Measurements from ENCODE around the gene ADAMTS10.

Gene ADAMTS10

DNA sequence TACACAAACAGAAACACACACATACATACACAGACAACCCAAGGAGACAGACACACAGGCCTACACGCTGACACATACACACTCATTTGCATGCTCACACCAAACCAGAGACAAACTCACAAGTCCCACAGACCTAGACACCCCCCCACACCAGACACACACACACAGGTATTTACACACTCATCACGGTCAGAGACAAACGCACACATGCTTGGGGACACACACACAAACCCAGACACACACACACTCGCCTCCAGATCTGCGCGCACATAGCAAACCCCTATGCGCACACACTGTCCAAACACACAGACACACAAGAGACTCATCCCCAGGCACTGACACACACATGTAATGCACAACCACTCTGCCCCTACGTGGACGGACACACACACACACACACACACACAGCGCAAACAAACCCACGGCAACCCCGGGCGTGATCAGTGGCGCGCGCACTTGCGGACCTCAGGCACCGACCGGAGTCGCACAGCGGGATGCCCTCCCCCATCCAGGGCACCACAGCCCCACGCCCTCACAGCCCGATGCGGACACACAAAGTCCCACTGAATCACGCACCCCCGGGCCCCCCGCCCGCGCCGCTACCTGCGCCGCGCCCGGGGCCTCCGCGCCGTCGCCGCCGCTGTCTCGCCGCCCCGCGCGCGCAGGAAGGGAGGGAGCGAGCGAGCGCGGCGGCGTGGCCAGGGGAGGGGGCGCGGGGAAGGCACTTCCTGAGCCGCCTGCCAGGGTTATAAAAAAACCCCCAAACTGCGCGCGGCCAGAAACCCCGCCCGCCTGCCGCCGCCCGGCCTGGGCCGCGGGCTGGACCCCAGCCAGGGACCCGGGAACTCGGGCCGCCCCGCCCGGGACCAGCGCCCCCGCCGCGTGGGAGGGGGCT is at the start of gene ADAMTS10:
Gene ADAMTS10, minus strand, starts transcription at position 675 of the 895 bp plus-strand sequence. CDS start 5,005 bp downstream, outside the sequence.
- TF ChIP-seq, protein P1, sequence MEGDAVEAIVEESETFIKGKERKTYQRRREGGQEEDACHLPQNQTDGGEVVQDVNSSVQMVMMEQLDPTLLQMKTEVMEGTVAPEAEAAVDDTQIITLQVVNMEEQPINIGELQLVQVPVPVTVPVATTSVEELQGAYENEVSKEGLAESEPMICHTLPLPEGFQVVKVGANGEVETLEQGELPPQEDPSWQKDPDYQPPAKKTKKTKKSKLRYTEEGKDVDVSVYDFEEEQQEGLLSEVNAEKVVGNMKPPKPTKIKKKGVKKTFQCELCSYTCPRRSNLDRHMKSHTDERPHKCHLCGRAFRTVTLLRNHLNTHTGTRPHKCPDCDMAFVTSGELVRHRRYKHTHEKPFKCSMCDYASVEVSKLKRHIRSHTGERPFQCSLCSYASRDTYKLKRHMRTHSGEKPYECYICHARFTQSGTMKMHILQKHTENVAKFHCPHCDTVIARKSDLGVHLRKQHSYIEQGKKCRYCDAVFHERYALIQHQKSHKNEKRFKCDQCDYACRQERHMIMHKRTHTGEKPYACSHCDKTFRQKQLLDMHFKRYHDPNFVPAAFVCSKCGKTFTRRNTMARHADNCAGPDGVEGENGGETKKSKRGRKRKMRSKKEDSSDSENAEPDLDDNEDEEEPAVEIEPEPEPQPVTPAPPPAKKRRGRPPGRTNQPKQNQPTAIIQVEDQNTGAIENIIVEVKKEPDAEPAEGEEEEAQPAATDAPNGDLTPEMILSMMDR (IDR thresholded peaks at IDR 0.05), result no peak

DNA sequence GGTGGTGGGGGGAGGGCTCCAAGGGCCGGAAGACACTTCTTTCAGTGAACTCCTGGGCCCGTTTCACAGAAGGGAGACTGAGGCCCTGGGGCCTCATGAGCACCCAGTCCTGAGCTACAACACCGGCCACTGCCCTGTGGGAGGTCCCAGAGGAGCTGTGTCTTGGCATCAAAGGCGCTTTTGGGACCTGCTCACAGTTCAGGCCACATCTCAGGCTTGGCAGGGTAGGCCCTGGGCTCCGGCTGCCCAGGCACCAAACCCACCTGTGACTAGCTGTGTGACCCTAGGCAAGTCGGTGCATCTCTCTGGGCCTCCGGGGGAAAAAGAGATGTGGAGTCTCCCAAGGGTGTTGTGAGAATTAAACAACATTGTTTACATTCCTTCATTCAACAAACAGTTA is 49.4 kb upstream of the ADAMTS10 start:
- TF ChIP-seq, protein P1 (IDR thresholded peaks at IDR 0.05), result no peak

DNA sequence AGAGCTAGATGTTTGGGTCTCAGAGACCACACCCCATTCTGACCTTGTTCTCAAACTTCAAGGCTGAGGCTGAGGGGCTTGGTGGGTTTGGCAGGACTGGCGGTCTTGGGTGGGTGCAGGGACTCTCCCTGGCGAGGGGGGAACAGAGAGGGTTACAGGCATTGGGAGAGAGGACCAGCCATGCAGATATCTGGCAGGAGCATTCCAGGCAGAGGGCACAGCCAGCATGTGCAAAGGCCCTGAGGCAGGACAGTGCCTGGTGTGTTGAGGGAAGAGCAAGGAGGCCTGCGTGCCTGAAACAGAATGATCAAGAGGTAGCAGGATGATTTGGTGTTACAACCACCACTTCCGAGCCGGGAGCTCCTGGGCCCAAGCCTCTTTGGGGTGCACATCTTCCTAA is 47.4 kb upstream of the ADAMTS10 start:
- TF ChIP-seq, protein P1 (IDR thresholded peaks at IDR 0.05), result no peak

DNA sequence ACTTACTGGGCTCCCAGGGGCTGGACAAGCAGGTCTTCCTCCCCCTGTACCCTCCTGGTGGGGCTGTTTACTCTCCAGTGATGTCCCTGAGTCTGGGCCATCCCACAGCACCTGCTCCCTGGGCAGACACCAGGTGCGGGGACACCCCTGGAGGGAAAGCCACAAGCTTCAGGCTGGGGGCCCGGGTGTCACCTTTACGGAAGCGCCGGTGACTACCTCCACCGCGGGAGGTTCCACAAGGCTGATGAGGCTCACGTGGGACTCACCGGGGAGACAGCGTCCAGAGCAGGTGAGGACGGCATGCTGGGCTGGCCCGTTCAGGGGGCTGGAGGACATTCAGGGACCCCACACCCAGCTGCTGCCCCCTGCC is 44.8 kb upstream of the ADAMTS10 start:
- TF ChIP-seq, protein P1 (IDR thresholded peaks at IDR 0.05), result no peak

DNA sequence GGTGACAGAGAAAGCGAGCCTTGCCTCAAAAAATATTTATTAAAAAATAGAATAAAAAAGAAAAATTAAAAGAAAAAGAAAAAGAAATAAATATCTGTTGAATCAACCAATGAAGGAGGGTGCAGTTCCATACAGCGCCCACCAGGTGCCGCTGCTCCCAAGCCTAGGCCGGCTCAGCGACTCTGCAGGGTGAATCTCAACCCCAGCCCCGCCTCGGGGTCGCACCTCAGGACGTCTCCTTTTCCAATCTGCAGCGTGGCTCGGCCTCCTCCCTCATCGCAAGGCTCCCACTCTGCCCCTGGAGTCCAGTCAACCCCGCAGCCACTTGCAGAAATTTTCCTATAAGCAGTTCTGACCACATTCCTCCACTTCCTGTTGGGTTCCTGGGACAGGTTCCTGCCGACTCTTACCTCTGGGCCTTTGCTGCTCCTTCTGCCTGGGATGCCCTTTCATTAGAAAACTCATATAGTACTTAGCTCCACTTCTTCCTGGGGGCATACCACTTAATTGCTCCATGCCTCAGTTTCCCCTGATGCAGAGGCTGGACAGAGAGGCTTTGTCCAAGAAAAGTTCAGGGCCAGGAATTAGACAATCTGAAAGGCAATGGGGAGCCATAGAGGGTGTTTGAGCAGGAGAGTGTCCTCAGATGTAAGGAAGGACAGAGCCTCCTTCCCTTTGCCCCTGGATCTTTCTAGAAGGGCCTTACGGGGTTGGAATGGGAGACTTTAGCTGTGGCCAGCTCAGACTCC is 44.2 kb upstream of the ADAMTS10 start:
- TF ChIP-seq, protein P1 (IDR thresholded peaks at IDR 0.05), result peak; percentile 88

DNA sequence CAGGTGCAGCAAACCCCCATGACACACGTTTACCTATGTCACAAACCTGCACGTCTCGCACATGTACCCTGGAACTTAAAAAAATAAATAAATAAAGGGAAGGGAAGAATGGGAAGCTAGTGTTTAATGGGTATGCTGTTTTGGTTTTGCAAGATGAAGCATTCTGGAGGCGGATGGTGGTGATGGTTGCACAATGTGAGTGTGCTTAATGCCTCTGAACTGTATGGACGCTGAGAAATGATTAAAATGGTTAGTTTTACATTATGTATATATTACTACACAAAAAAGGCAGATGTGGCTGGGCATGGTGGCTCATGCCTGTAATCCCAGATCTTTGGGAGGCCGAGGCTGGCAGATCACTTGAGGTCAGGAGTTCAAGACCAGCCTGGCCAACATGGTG is 37.7 kb upstream of the ADAMTS10 start:
- TF ChIP-seq, protein P1 (IDR thresholded peaks at IDR 0.05), result no peak

DNA sequence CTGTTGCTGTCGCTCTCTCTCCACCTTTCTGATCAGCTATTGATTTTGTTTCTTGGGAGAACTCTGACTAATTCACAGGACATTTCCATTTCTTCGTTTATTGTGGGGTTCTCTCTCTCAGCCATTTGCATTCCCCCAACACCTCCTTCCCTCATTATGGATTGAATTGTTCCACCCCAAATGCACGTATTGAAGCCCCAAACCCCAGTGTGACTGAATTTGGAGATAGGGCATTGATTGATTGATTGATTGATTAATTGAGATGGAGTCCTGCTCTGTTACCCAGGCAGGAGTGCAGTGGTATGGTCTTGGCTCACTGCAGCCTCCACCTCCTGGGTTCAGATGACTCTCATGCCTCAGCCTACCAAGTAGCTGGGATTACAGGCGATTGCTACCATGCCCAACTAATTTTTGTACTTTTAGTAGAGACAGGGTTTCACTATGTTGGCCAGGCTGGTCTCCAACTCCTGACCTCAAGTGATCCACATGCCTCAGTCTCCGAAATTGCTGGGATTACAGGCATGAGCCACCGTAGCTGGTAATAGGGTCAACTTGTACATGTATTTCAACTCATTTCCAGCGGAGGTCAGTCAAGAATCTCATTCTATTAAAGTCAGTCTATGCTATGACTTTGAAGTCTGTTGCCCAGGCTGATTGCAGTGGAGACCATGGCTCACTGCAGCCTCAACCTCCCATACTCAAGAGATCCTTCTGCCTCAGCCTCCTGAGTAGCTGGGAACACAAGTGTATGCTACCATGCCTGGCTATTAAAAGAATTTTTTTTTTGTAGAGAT is 33.5 kb upstream of the ADAMTS10 start:
- TF ChIP-seq, protein P1 (IDR thresholded peaks at IDR 0.05), result no peak
